IPS-11a (cell line): ENCODE measurements around the gene CDKL4.
"Not testable (repeated sequence)": the region's sequence is repeated elsewhere in the genome, so short reads cannot be mapped to it uniquely, and the experiment has no call there.

Experiments
- H3K4me3 ChIP-seq: one replicate; pipeline ENCODE4 v1.5.1; 2013; ENCODE audit warnings: low read depth, low read length, control low read depth

CDKL4 gene

DNA sequence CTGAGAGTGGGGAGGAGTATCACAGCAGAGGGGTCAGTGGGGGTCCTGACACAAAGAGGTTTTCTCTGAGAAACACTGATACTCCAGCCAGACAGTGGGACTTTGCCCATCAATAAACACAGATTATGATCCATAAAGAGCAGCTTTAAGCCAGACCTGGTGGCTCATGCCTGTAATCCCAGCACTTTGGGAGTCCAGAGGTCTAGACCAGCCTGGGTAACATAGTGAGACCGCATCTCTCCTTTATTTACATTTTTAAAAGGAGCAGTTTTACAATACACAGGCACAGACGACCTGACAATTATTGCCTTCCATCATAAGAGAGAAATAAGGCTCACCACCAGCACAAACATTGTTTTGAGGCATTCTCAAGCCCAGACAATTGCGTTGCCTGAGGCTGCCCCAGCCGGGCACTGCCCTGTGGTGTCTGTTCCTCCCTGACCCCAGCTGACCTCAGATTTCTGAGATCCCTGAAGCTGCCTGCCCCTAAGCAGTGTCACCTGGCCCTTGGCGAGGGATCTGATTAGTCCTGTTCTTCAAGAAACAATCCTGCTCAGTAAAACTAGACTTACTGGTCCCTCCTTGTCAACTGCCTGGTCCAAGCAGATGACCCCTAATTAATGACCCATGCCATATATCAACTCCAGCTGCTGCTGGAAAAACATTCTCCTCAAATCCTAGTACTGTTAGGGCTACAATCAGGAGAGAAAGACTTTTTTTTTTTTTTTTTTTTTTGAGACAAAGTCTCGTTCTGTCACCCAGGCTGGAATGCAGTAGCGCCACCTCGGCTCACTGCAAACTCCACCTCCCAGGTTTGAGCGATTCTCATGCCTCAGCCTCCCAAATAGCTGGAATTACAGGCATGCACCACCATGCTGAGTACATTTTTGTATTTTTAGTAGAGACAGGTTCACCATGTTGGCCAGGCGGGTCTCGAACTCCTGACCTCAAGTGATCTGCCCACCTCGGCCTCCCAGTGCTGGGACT lies 63.5 kb downstream of the CDKL4 start:
- no peak overlapping the region for H3K4me3 ChIP-seq

DNA sequence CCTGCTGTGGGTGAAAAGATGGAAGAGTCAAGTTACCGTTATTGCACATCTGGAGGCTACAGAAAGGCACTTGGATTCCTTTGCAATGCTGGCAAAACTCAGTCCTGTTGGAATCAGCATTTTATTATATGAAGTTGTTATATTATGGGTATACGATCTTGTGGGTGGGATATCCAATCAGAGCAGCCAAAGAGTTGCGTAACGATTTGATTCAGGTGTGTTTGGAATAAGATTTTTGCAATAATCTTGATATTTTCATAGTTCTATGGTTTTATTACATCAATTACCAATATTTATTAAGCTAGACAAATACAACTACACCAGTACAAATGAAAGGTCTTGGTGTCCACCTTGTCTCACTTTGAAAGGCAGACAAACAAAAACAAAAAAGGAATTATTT lies 65.0 kb downstream of the CDKL4 start:
- no peak overlapping the region for H3K4me3 ChIP-seq

DNA sequence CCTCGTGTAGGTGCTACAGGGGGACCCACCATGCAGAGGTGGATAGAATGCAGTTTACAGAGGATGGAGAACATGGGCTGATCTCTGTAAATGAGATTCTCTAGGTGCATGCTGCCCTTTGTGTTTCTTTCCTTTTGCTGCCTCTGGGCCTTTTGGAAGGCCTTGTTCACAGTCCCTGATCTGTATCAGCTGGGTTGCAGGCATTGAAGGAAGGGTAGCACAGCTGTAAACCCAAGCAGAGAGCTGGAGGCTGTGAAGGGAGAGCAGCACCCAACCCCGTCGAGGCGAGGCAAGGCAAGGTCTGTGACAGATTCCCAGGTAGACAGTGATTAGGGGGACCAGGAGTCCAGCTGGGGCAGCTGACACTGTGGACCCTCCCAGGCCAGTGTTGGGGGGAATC lies 66.8 kb downstream of the CDKL4 start:
- no peak overlapping the region for H3K4me3 ChIP-seq

DNA sequence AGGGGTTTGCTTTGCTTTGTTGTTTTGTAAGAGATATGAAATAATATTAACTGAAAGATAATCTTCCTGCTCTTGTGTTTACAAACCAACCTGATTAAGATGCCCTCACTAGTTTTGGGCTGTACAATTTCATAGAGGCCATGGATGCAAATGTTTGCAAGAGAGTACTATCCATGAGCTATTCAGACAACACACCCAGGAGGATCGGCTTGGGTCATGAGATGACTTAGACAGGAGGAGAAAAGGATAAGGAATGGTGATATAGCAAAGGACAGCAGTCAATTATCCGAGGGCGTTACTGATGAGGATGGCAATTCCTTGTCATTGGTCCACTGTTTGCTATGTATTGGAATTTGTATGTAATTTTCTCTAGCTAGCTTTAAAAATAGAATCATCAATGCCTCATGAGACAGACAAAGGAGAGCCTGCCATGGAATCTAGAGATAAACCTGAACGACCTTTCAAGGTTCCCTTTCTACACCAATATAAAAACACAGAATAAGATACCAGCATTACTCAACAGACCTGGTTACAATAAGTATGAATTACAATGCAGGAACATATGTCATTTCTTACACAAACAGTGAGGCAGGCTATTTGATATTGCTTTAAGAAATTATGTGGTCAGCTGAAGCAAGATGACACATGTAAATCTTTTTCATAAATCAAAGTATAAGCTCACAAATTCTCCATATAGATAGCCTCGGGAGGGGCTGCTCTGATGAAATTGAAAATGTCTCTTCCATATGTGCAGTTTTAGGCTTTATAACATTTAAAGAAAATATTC lies 68.6 kb downstream of the CDKL4 start:
- no peak overlapping the region for H3K4me3 ChIP-seq

DNA sequence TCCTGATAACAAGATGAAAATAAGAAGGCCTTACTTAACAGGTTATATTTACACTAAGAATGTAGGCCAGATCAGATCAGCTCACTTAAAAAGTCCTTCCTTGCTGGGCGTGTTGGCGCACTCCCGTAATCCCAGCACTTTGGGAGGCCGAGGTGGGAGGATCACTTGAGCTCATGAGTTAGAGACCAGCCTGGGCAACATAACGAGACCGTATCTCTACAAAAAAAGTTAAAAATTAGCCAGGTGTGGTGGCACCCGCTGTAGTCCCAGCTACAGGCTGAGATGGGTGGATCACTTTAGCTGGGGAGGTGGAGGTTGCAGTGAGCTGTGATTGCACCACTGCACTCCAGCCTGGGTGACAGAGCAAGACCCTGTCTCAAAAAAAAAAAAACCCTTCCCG lies 69.7 kb downstream of the CDKL4 start:
- no peak overlapping the region for H3K4me3 ChIP-seq

DNA sequence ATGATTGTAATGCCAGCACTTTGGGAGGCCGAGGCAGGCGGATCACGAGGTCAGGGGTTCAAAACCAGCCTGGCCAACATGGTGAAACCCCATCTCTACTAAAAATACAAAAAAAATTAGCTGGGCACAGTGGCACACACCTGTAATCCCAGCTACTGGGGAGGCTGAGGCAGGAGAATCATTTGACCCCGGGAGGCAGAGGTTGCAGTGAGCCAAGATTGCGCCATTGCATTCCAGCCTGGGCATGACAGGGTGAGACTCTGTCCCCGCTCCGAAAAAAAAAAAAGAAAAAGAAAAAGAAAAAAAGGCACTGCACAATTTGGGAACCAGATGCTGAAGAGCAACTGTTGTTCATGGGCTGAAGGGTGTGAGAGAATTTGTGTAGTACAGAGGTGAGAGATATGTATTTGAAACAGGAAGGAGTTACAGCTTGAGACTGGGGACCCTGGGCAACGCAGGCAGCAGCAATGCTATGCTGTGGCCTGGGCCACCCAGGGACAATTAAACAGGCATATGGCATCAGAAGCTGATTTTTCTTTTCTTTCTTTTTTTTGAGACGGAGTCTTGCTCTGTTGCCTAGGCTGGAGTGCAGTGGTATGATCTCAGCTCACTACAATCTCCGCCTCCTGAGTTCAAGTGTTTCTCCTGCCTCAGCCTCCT lies 71.6 kb downstream of the CDKL4 start:
- H3K4me3 ChIP-seq, result not testable (repeated sequence)

DNA sequence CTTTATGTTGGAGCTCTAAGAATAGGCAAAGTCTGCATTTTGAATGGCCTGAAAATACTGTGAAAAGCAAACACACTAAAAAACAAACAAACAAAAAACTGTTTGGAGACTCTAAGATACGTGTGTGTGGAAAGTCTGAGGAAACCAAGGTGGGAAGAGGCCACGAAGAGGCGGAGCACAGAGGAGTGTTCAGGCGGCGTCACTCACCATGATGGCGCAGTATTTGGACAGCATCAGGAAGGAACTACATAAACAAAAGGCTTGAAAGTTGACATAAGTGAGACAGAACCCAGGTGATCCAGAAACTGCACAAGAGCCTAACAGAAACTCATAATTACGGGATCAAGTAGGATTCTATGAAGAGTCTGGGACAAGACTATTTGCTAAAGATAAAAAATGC lies 72.1 kb downstream of the CDKL4 start:
- H3K4me3 ChIP-seq, result no peak overlapping the region

DNA sequence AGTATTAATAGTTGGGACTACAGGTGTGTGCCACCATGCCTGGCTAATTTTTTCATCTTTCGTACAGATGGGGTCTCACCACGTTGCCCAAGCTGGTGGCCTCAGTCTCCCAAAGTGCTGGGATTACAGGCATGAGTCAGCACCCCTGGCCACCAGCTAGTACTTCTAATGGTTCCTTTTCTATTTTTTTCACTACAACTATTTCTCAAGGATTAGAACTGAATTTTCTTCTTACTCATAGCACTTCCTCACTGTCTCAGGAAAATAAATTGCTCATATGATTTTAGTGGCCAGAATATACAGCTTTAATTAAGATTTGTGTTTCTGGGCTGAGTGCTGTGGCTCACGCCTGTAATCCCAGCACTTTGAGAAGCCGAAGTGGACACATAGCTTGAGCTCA lies 79.7 kb downstream of the CDKL4 start:
- no peak overlapping the region for H3K4me3 ChIP-seq

DNA sequence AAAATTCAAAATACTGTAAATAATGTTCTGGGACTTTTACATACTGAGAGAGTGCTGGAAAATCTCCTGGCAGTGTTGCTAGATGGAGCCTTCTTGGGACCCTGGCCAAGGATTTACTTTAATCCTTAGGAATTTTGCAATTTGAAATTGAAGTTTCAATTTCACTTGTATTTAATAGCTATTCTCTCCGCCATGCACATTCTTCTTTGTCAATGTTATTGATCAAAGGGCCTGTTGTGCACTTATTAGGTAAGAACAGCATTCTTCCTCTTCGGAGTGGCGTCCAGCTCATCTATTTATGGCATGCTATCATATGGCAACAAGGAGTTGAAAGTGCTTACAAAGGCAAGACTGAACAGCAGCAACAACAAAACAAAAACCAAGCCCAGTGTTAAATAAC lies 82.8 kb downstream of the CDKL4 start:
- no peak overlapping the region for H3K4me3 ChIP-seq

DNA sequence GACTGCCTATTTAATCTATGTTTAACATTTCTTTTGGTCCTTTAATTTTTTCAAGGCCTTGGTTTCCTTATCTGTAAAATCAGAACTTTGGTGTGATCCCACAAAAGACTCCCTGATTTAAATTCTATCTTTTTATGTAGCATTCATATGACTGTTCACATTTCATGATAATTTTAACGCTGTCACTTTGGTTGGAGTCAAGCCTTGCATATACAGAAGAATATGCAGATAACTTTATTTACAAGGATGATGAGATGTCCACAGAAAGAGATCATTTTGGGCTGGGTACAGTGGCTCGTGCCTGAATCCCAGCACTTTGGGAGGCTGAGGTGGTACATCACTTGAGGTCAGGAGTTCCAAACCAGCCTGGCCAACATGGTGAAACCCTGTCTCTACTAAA lies 84.5 kb downstream of the CDKL4 start:
- H3K4me3 ChIP-seq, result no peak overlapping the region

DNA sequence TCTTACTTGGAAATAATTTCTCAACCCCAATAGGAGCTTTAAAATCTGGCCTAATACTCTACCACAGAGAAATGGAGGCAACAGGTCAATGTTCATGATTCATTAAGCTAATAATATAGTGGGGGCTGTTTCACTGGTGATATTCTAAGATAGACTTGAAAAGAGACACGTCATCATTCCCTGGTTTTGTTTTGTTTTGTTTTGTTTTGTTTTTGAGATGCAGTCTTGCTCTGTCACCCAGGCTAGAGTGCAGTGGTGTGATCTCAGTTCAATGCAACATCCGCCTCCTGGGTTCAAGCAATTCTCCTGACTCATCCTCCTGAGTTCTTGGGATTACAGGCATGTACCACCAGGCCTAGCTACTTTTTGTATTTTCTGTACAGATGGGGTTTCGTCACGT lies 85.4 kb downstream of the CDKL4 start:
- no peak overlapping the region for H3K4me3 ChIP-seq

DNA sequence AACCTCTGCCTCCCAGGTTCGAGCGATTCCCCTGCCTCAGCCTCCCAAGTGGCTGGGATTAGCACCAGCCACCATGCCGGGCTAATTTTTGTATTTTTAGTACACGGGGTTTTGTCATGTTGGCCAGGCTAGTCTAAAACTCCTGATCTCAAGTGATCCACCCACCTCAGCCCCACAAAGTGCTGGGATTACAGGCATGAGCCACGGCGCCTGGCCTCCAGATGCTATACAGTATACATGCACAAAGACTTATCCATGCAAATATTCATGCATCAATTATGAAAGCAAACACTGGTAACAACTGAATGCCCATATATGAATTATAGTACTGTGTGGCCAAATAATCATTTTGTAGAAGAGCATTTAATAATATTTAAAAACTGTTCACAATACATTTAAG lies 86.9 kb downstream of the CDKL4 start:
- no peak overlapping the region for H3K4me3 ChIP-seq

DNA sequence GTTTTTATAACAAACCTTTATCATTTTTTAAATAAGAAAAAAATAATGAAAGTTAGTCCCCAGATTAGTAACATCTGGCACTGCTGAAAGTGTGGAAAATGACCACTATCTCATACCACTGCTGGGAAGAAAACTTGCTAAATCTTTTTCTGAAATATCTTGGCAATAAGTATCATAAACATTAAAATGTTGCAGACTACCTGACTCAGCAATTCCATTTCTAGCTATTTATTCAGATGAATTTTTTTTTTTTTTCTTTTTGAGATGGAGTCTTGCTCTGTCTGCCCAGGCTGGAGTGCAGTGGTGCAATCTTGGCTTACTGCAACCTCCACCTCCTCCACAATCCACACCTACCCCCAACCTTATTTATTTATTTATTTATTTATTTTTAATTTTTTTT lies 87.7 kb downstream of the CDKL4 start:
- no peak overlapping the region for H3K4me3 ChIP-seq

DNA sequence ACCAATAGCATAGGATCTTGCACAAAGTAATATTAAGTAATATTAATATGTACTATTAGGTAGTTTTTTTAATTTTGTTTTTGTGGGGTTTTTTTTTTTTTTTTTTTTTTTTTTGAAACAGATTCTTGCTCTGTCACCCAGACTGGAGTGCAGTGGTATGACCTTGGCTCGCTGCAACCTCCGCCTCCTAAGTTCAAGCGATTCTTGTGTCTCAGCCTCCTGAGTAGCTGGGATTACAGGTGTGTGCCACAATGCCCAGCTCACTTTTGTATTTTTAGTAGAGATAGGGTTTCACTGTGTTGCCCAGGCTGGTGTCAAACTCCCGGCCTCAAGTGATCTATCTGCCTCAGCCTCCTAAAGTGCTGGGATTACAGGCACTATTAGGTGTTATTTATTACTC lies 88.2 kb downstream of the CDKL4 start:
- not testable (repeated sequence) for H3K4me3 ChIP-seq

DNA sequence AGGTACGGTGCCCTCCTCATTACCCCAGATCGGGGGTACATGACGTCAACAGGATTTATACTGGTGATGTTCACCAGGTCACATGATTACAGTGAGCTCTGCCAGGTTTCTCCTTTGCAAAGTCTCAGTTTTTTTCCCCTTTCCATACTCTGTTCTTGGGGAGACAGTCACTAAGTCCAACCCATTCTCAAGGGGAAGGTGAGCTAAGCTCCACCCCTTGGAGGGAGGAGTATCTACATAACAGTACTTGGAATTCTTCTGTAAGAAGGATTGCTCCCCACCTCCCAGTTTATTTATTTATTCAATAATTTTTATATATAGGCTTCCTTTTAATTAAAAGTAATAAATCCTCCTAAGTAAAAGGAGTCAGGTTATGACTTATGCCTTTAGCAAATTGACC lies 88.8 kb downstream of the CDKL4 start:
- no peak overlapping the region for H3K4me3 ChIP-seq

DNA sequence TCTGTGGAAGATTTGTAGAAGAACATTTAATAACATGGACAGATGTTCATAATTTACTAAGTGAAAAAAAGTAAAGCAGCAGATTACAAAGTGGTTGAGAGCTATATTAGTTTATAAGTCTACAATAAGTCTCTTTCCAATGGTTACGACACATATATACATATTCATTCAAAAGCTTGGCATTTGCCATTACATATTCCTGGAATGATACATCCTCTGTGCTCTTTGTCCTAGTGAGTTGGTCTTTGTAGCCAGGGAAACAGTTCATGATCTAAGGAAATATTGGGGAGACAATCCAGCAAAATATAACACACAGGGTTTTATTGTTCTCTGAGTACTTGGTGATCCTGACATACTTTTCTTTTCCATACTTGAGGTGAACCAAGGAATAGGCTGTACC lies 90.5 kb downstream of the CDKL4 start:
- H3K4me3 ChIP-seq, result no peak overlapping the region

DNA sequence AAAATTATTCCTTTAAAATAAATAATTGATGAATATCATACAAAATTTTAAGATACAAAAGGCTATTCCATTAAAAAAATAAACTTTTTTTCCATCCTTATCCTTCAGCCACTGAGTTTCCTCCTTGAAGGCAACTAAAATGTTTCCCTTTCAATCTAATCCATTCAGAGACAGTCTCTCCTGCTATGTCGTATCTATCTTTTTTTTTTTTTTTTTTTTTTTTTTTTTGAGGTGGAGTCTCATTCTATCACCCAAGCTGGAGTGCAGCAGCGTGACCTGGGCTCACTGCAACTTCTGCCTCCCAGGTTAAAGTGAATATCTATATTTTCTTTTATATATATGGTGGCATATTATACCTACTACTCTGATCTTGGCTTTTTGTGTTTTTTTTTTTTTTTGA lies 91.3 kb downstream of the CDKL4 start:
- H3K4me3 ChIP-seq, result no peak overlapping the region

DNA sequence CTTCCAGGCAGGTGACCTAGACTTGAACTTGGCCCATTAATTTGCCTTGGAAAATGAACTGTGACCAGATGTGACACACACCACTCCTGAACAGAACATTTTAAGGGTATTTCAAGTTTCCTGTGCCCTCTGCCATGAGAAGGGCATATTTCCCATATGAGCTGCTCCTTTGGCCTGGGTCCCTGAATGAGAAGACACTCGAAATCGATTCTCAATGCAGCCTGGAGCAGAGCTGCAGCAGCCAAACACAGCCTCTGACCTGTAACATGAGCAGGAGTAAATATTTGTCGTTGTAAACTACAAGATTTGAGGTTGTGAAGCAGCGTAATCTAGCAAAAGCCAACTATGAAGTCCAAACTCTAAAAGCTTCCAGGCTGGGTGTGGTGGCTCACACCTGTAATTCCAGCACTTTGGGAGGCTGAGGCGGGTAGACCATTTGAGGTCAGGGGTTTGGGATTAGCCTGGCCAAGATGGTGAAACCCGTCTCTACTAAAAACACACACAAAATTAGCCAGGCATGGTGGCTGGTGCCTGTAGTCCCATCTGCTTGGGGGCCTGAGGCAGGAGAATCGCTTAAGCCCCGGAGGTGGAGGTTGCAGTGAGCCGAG lies 92.8 kb downstream of the CDKL4 start:
- no peak overlapping the region for H3K4me3 ChIP-seq

DNA sequence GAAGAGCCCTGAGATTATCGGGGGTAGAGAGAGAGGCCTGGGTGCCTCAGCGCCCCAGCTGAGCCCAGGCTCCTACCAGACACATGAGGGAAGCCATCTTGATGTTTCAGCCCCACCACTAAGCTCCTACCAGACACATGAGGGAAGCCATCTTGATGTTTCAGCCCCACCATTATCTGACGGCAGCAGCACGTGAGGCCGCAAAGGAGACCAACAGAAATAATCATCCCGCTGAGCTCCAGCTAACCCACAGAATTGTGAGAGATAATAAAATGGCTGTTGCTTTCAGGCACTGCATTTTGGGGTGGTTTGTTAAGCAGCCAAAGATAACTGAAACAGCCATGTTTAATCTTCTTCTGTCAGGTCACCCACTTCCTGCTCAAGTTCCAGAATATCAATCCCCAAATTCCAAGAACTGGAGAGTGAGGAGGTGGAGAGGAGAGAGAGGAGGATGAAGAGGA lies 93.6 kb downstream of the CDKL4 start:
- H3K4me3 ChIP-seq, result no peak overlapping the region

DNA sequence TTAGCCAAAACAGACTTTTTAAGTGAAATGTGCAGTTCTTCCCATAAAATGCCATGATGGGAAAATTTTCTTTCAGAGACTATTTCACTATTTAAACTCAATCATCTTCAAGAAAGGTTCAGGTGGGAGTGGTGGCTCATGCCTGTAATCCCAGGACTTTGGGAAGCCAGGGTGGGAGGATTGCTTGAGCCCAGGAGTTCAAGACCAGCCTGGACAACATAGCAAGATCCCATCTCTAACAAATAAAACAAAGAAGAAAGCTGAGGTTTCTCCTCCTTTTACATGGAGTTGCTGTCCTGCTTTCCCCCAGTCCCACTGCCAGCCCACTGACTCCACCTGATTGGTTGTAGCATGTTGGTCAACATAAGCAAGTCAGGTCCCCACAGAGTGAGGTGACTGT lies 97.1 kb downstream of the CDKL4 start:
- H3K4me3 ChIP-seq, result no peak overlapping the region

DNA sequence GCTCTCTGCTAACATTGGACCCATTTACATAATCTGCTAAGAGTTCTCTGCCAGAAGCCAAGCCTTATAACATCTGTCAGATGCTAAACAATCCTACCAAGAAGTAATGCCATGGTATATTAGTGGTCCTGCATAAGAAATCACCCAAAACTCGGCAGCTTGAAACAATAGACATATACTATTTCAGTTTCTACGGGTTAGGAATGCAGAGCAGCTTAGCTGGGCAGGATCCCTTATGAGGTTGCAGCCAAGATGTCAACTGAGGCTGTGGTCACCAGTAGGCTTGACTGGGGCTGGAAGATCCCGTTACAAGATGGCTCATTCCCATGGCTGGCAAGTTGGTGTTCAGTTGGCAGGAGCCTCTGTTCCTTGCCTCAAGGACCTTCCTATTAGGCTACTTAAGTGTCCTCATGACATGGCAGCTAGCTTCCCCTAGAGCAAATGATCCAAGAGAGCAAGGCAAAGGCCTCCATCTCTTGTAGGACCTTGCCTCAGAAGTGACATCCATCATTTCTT lies 97.8 kb downstream of the CDKL4 start:
- no peak overlapping the region for H3K4me3 ChIP-seq
